ENCODE results near the gene PCDHA2. TPM values are rescaled to one million over a fixed set of nuclear protein-coding genes. Genes with fewer than 3 reads are reported as not detected.

Gene PCDHA2
- total and polyA plus RNA-seq, 2 of the 8 experiments (the other 6 are each of a cell fraction or from before 2014, with no cell fraction given), result 0.86 to 1.9 TPM

DNA sequence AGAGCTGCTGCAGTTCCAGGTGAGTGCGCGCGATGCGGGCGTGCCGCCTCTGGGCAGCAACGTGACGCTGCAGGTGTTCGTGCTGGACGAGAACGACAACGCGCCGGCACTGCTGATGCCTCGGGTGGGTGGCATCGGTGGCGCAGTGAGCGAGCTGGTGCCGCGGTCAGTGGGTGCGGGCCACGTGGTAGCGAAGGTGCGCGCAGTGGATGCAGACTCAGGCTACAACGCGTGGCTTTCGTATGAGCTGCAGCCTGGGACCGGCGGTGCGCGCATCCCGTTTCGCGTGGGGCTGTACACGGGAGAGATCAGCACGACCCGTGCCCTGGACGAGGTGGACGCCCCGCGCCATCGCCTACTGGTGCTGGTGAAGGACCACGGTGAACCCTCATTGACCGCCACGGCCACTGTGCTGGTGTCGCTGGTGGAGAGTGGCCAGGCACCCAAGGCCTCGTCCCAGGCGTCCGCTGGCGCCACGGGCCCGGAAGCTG, 8.2 kb downstream of the PCDHA2 start (continued):
- TF ChIP-seq CEBPB (IDR thresholded peaks at IDR 0.05; ENCODE audit: low read depth, low read length), result no peak
- no peak for TF ChIP-seq YY1 (IDR thresholded peaks at IDR 0.05; ENCODE audit: low read depth, low read length)
- TF ChIP-seq SRF (IDR thresholded peaks at IDR 0.05; ENCODE audit: low read depth, low read length), result no peak
- no peak for TF ChIP-seq POLR2AphosphoS5 (IDR thresholded peaks at IDR 0.05; ENCODE audit: low read depth, low read length)
- TF ChIP-seq RNF2 (IDR thresholded peaks at IDR 0.05; ENCODE audit: borderline replicate concordance, low read depth, low read length, missing control alignments, poor library complexity, severe bottlenecking), result no peak
- TF ChIP-seq RBBP5 (IDR thresholded peaks at IDR 0.05; ENCODE audit: borderline replicate concordance, low read depth, low read length), result no peak
- TF ChIP-seq CTBP2 (IDR thresholded peaks at IDR 0.05; ENCODE audit: borderline replicate concordance, insufficient read depth, insufficient read length, low read length), result no peak
